GM12801 (cell line): ENCODE measurements around the gene ROBO2.

Experiments used
- TF ChIP-seq, protein P1 (sequence below): IDR thresholded peaks from one replicate; pipeline ENCODE4 v1.5.1; 2011; ENCODE audit warnings: control low read depth; ENCODE audit not compliant: insufficient read length; ENCODE audit errors: extremely low read depth

Gene ROBO2

DNA sequence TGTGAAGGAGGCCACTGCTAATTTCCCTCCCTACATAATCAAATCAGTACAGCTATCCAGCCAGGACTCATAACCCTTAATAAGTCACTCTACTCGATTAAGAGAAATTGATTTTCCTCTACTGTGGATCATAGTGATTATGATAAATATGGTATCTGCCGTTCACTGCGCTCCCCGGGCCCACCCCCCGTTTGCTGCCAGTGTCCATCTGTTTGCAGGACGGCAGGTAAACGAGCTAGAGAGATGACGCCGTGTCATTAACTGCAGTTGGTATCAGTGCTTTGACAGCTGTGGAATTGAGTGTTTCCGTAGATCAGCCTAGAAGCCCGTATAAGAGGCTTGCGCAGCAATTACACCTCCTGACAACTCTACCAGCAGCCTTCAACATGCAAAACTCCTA, 94.9 kb downstream of the ROBO2 start:
- TF ChIP-seq, protein P1, sequence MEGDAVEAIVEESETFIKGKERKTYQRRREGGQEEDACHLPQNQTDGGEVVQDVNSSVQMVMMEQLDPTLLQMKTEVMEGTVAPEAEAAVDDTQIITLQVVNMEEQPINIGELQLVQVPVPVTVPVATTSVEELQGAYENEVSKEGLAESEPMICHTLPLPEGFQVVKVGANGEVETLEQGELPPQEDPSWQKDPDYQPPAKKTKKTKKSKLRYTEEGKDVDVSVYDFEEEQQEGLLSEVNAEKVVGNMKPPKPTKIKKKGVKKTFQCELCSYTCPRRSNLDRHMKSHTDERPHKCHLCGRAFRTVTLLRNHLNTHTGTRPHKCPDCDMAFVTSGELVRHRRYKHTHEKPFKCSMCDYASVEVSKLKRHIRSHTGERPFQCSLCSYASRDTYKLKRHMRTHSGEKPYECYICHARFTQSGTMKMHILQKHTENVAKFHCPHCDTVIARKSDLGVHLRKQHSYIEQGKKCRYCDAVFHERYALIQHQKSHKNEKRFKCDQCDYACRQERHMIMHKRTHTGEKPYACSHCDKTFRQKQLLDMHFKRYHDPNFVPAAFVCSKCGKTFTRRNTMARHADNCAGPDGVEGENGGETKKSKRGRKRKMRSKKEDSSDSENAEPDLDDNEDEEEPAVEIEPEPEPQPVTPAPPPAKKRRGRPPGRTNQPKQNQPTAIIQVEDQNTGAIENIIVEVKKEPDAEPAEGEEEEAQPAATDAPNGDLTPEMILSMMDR = no peak

DNA sequence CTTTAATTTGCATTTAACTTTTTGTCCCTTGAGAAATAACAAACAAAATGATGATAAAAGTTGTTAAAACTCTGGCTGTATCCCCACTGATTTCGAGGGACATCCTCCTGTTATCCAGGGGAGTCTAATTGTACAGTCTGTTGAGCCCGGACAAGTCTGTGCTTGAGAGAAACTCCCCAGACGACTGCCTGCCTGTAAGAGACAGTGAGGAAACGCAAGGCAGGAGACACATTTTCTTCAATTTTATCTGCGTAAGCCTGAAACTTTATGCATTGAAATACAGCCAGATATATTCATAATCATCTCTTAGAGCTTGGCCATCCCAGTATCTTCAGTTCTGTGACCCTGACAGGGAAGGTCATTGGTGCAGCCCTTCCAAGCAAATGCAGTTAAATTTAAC, 97.7 kb downstream of the ROBO2 start:
- TF ChIP-seq, protein P1 = no peak

DNA sequence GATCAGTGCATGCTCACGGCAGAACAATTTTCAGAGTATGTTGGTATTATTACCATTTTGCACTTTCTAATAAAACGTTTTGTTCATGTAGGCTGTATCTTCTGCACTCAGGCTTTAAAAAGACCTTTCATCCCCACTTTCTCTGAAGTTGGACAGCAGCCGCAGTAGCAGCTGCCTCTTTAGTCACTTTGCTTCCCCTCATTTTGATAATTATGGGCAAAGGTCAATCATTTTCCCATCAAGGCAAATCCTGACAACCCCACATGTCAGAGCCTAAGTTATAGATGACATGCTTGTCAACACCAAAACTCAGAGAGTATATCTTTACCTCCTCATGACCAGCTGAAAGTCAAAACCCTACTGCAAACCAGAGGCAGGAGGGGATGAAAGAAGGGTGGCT, 99.7 kb downstream of the ROBO2 start:
- TF ChIP-seq, protein P1 = no peak

DNA sequence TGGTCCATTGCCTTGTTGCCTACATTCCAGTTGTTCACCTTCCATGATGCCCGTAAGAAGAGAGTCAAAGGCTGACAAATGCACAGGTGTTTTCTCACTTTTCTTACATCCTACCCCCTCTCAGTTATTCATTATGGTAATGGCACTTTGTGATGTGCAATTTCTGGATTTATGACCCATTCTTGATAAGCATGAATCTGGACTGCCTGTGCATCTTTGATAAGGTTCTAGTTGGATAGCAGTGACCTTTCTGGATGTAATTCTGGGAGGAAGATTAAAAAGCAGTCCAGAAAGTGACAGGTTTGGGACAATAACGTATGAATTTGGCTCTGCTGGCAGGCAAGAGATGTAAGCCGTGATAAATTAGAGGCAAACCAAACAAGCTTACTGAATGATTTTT, 101.5 kb downstream of the ROBO2 start:
- TF ChIP-seq, protein P1 = no peak

DNA sequence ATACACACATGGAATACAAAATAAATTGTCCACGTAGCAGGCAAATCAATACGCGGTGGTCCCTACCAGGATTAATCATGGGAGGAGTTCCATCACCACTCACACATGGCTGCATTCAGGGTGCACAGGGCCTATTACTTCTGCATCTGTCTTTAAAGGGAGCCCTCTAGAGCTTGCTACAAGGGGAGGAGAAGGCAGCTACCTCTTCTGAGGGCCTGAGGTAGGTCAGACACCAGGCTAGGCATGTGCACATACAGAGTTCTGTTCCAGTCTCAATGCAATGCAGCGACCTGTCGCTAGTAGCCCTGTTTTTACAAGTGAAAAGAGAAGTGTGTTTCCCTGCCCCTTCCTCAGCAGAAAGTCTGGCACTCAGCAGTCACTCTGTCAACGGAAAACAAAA, 102.7 kb downstream of the ROBO2 start:
- TF ChIP-seq, protein P1 = no peak

DNA sequence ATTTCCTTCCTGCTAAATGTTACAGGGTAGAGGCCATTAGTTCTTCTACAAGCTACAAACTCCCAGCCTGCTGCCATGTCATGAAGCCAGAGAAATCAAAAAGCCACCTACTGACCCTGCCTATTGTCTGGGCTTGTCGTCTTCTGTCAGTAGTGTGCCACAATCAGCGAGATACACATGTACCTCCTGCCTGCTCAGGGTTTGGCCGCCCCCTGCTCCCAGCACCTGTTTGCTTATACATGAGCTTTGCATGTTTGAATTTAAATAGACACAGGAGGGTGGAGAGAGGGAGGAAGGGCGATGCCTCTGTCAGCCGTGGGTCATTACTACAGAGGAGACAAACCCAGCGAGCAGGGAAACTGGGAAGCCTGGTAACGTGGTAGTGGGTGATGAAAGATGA, 106.1 kb downstream of the ROBO2 start:
- TF ChIP-seq, protein P1 = no peak

DNA sequence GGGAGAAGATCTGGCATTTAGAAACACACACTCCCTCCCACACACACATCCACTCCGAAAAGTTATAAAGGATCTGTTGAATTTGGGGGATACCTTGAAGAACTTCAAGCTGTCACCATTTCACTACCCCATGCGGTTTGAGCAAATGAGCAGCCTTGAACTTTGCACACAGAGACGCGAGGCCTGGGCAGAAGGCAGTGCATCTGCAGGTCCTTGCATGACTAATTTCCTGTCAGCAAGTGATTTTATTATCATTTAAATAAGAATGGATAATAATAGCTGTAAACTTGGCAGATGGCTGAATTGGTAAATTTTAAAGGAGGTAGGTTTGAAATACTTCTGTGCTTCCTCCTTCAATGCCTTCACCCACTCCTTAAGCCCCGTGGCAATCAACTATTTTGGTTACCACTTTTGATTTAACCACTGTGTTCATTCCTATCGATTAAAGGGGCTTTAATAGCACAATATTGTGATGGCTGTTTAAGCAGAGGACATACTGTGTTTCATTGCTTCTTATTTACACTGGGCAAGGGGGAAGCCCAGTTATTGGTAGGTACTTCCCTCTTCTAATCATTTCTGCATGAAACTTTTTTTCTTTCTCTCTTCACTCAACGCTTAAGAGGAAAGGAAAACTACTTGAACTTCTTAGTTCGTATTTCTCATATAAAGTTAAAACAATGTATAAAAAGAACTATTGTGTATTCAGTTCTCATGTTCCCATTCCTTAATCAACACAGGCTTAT, 108.1 kb downstream of the ROBO2 start:
- TF ChIP-seq, protein P1 = no peak
